ENCODE measurements around the gene PLK5.

PLK5 gene

DNA sequence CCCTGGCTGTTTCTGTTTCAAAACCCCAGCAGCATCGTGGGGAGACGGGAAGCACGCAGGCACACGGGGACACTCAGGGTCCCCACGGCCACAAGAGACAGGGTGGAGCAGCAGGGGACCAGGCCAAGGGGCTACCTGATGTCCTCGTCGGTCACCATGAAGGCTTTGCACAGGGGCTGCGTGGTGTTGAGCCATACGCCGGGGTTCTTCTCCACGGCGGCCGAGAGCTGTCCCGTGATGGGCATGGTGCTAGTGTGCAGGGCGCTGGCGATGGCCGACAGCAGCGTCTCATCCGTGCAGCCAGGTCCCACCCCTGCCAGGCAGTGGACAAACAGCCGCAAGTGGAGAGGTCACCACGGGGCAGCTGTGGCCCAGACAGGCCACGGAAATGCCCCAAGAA, 57.1 kb downstream of the PLK5 start:
- no peak for DNase-seq

DNA sequence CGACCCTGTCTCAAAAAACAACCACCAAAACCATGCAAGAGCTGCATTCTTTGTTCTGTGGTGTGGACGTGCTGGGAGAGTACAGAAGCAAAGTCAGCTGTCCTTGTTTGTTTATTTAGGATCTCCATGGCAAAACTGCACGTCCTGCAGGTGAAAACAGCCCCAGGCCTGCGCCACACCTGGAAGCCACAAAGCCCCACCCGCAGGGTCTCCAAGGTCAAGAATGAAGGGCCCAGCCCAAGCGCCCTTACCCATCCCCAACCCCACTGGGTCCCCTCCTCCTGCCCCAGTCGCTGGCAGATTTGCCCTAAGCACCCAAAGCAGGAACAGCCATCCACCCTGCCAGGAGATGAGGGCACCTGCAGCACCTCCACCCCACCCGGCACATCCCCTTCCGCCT, 58.3 kb downstream of the PLK5 start:
- DNase-seq = no peak

DNA sequence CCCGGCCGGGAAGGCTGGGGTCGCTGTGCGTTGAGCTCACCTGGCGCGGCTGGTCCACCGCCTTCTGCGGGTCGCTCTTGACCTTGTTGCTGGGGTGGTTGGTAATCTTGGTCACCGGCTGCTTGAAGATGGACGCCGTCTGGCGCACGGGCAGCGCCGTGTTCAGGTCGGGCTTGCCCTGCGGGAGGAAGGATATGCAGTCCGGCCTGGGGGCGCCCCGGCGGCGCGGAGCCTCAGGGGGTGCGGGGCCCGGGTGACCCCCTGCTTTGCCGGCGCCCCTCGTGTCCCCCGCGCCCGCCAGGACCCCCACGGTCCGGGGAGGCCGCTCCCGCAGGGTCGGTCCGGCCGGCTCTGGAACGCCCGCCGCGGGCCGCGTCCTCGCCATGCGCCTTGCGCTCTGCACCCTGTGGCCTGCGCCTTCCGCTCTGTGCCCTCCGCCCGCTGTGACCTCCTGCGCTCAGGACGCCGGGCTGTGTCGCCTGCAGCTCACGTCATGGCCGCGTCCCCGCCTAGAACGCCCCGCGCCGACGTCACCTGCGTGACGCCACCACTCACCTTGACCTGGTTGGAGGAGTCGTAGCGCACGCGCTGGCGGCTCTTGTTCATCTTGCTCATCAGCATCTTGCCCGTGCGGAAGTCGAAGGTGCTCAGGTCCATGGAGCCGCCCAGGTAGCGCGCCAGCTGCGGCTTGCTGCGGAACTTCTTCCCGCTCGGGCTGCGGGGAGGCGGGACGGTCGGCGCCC, 60.8 kb downstream of the PLK5 start:
- DNase-seq = no peak

DNA sequence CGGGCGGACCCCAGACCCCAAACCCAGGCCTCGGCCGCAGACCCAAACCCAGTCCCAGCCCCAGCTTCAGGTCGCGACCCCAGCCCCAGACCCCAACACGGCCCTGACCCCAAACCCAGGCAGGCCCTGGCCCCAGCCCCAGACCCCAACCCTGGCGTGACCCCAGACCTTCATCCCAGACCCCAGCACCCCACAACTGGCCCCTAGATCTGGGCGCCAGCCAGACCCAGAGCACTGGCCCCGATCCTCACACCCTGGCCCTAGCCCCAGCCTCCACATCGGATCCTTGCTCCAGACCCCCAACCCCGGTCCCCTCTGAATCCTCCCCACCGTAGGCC, 61.3 kb downstream of the PLK5 start:
- DNase-seq = no peak
